ENCODE results near the gene HNF4A. TPM values are rescaled to one million over a fixed set of nuclear protein-coding genes. Genes with fewer than 3 reads are reported as not detected.

HNF4A gene
- total and polyA plus RNA-seq, 2 of the 13 experiments (the other 11 are each of a cell fraction or from before 2014, with no cell fraction given): 80.9 to 169 TPM

DNA sequence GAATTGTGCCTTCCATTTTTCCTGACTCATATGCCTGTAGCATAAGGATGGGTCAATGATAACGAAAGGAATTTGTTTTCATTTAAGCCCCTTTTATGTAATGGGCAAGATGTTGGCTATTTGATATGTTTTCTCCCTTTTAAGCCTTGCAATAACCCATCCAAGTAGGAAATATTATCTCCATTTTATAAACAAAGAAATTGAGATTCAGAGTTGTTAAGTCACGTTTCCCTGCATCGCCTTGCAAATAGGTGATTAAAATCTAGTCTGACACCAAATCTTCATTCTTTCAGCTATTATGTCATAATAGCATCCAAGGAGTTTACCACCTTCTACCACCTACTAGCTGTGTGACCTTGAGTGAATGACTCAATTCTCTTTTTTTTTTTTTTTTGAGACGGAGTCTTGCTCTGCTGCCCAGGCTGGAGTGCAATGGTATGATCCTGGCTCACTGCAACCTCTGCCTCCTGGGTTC is 7.0 kb downstream of the HNF4A start (continued):
- TF ChIP-seq, protein P1, sequence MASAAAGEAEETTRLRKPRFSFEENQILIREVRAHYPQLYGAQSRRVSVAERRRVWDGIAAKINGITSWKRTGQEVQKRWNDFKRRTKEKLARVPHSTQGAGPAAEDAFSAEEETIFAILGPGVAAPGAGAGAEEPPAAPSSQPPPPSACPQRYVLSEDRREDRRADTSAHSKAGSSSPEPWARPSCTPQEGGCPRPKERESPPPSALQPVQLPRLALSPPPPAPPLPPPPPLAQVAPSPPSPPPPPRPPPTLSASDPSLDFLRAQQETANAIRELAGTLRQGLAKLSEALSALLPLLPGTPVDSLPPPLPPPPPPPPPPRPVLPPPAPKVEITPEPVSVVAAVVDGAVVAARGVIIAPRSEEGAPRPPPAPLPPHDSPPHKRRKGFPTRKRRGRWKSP (CRISPR knock-in tag; IDR thresholded peaks at IDR 0.05): no peak
- no peak for TF ChIP-seq NFKBIZ (CRISPR knock-in tag; IDR thresholded peaks at IDR 0.05)
- TF ChIP-seq PAF1 (CRISPR knock-in tag; IDR thresholded peaks at IDR 0.05): no peak
- TF ChIP-seq FOXC1 (CRISPR knock-in tag; IDR thresholded peaks at IDR 0.05; ENCODE audit: borderline replicate concordance): no peak
- TF ChIP-seq, protein P2, sequence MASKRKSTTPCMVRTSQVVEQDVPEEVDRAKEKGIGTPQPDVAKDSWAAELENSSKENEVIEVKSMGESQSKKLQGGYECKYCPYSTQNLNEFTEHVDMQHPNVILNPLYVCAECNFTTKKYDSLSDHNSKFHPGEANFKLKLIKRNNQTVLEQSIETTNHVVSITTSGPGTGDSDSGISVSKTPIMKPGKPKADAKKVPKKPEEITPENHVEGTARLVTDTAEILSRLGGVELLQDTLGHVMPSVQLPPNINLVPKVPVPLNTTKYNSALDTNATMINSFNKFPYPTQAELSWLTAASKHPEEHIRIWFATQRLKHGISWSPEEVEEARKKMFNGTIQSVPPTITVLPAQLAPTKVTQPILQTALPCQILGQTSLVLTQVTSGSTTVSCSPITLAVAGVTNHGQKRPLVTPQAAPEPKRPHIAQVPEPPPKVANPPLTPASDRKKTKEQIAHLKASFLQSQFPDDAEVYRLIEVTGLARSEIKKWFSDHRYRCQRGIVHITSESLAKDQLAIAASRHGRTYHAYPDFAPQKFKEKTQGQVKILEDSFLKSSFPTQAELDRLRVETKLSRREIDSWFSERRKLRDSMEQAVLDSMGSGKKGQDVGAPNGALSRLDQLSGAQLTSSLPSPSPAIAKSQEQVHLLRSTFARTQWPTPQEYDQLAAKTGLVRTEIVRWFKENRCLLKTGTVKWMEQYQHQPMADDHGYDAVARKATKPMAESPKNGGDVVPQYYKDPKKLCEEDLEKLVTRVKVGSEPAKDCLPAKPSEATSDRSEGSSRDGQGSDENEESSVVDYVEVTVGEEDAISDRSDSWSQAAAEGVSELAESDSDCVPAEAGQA (IDR thresholded peaks at IDR 0.05; ENCODE audit: low read depth): no peak
- TF ChIP-seq, protein P2 (CRISPR knock-in tag; IDR thresholded peaks at IDR 0.05; ENCODE audit: borderline replicate concordance): no peak
- TF ChIP-seq, protein P3, sequence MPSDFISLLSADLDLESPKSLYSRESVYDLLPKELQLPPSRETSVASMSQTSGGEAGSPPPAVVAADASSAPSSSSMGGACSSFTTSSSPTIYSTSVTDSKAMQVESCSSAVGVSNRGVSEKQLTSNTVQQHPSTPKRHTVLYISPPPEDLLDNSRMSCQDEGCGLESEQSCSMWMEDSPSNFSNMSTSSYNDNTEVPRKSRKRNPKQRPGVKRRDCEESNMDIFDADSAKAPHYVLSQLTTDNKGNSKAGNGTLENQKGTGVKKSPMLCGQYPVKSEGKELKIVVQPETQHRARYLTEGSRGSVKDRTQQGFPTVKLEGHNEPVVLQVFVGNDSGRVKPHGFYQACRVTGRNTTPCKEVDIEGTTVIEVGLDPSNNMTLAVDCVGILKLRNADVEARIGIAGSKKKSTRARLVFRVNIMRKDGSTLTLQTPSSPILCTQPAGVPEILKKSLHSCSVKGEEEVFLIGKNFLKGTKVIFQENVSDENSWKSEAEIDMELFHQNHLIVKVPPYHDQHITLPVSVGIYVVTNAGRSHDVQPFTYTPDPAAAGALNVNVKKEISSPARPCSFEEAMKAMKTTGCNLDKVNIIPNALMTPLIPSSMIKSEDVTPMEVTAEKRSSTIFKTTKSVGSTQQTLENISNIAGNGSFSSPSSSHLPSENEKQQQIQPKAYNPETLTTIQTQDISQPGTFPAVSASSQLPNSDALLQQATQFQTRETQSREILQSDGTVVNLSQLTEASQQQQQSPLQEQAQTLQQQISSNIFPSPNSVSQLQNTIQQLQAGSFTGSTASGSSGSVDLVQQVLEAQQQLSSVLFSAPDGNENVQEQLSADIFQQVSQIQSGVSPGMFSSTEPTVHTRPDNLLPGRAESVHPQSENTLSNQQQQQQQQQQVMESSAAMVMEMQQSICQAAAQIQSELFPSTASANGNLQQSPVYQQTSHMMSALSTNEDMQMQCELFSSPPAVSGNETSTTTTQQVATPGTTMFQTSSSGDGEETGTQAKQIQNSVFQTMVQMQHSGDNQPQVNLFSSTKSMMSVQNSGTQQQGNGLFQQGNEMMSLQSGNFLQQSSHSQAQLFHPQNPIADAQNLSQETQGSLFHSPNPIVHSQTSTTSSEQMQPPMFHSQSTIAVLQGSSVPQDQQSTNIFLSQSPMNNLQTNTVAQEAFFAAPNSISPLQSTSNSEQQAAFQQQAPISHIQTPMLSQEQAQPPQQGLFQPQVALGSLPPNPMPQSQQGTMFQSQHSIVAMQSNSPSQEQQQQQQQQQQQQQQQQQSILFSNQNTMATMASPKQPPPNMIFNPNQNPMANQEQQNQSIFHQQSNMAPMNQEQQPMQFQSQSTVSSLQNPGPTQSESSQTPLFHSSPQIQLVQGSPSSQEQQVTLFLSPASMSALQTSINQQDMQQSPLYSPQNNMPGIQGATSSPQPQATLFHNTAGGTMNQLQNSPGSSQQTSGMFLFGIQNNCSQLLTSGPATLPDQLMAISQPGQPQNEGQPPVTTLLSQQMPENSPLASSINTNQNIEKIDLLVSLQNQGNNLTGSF (CRISPR knock-in tag; IDR thresholded peaks at IDR 0.05): no peak
- TF ChIP-seq, protein P4, sequence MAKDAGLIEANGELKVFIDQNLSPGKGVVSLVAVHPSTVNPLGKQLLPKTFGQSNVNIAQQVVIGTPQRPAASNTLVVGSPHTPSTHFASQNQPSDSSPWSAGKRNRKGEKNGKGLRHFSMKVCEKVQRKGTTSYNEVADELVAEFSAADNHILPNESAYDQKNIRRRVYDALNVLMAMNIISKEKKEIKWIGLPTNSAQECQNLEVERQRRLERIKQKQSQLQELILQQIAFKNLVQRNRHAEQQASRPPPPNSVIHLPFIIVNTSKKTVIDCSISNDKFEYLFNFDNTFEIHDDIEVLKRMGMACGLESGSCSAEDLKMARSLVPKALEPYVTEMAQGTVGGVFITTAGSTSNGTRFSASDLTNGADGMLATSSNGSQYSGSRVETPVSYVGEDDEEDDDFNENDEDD (CRISPR knock-in tag; IDR thresholded peaks at IDR 0.05; ENCODE audit: borderline replicate concordance): no peak
- no peak for TF ChIP-seq ZSCAN31 (CRISPR knock-in tag; IDR thresholded peaks at IDR 0.05; ENCODE audit: low read depth)
- TF ChIP-seq, protein P5, sequence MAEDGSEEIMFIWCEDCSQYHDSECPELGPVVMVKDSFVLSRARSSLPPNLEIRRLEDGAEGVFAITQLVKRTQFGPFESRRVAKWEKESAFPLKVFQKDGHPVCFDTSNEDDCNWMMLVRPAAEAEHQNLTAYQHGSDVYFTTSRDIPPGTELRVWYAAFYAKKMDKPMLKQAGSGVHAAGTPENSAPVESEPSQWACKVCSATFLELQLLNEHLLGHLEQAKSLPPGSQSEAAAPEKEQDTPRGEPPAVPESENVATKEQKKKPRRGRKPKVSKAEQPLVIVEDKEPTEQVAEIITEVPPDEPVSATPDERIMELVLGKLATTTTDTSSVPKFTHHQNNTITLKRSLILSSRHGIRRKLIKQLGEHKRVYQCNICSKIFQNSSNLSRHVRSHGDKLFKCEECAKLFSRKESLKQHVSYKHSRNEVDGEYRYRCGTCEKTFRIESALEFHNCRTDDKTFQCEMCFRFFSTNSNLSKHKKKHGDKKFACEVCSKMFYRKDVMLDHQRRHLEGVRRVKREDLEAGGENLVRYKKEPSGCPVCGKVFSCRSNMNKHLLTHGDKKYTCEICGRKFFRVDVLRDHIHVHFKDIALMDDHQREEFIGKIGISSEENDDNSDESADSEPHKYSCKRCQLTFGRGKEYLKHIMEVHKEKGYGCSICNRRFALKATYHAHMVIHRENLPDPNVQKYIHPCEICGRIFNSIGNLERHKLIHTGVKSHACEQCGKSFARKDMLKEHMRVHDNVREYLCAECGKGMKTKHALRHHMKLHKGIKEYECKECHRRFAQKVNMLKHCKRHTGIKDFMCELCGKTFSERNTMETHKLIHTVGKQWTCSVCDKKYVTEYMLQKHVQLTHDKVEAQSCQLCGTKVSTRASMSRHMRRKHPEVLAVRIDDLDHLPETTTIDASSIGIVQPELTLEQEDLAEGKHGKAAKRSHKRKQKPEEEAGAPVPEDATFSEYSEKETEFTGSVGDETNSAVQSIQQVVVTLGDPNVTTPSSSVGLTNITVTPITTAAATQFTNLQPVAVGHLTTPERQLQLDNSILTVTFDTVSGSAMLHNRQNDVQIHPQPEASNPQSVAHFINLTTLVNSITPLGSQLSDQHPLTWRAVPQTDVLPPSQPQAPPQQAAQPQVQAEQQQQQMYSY (CRISPR knock-in tag; IDR thresholded peaks at IDR 0.05): no peak
- no peak for TF ChIP-seq ZNF652 (CRISPR knock-in tag; IDR thresholded peaks at IDR 0.05; ENCODE audit: borderline replicate concordance, low read depth)
- TF ChIP-seq ERF (CRISPR knock-in tag; IDR thresholded peaks at IDR 0.05): no peak
